CD14-positive monocyte (primary cell): ENCODE measurements around the gene PHF12. TPM values are rescaled to one million over a fixed set of nuclear protein-coding genes. Genes with fewer than 3 reads are reported as not detected.
A peak's percentile ranks its signal among the peaks of the same experiment; 100 is the strongest.

Source experiments
- DNase-seq, 3 donors: peaks; one replicate each; pipeline ENCODE4 v3.0.0-alpha.2; 2011 to 2022
- H2AFZ ChIP-seq: 2 replicates; pipeline ENCODE4 v1.6.0; 2012; ENCODE audit warnings: mild to moderate bottlenecking, low read depth, low read length, inconsistent platforms; ENCODE audit not compliant: insufficient read depth, poor library complexity, severe bottlenecking
- H3K27ac ChIP-seq, 2 donors: 1 replicate in 1 of 2; 2 replicates in 1 of 2; pipeline ENCODE4 v1.5.1; 2012 to 2013; ENCODE audit warnings: low read length in 2 of 2, control low read depth in 1 of 2, inconsistent platforms in 1 of 2, low read depth in 1 of 2, mild to moderate bottlenecking in 1 of 2
- H3K27me3 ChIP-seq, 2 donors: one replicate each; pipeline versions ENCODE4 v1.6.0 to v1.6.1; 2011 to 2013; ENCODE audit warnings: low read length in 2 of 2; ENCODE audit not compliant: control insufficient read depth in 2 of 2, insufficient read depth in 2 of 2
- H3K36me3 ChIP-seq, 2 donors: replicated peaks in 1 of 2; 1 replicate in 1 of 2; 2 replicates in 1 of 2; pipeline versions ENCODE4 v1.5.1 to v1.6.1; 2012 to 2013; ENCODE audit warnings: low read length in 2 of 2, control low read depth in 1 of 2, inconsistent platforms in 1 of 2, mild to moderate bottlenecking in 1 of 2; ENCODE audit not compliant: insufficient read depth in 2 of 2, control insufficient read depth in 1 of 2
- H3K4me1 ChIP-seq, 2 donors: 1 replicate in 1 of 2; 2 replicates in 1 of 2; pipeline versions ENCODE4 v1.5.1 to v1.6.1; 2012 to 2013; ENCODE audit warnings: low read length in 2 of 2, control low read depth in 1 of 2, inconsistent platforms in 1 of 2, mild to moderate bottlenecking in 1 of 2, moderate library complexity in 1 of 2; ENCODE audit not compliant: insufficient read depth in 2 of 2, control insufficient read depth in 1 of 2
- H3K4me2 ChIP-seq: replicated peaks from 2 replicates; pipeline ENCODE3; 2012; ENCODE audit warnings: low read length, moderate library complexity, mild to moderate bottlenecking; ENCODE audit not compliant: poor library complexity, severe bottlenecking; ENCODE audit errors: extremely low read depth
- H3K4me3 ChIP-seq, 3 experiments: fragments of 200-600 bp in 1 of 3; sonication (generic) in 1 of 3; replicated peaks in 1 of 3; 1 replicate in 2 of 3; 2 replicates in 1 of 3; pipeline ENCODE4 v1.5.1; 2011 to 2013; ENCODE audit warnings: low read length in 3 of 3, mild to moderate bottlenecking in 3 of 3, control low read depth in 2 of 3, low read depth in 2 of 3, inconsistent platforms in 1 of 3, moderate library complexity in 1 of 3
- H3K79me2 ChIP-seq: 2 replicates; pipeline ENCODE4 v1.6.0; 2012; ENCODE audit warnings: mild to moderate bottlenecking, control low read depth, inconsistent platforms, low read length, moderate library complexity; ENCODE audit not compliant: insufficient read depth
- H3K9ac ChIP-seq: 2 replicates; pipeline ENCODE4 v1.6.0; 2017; ENCODE audit warnings: low read length, mild to moderate bottlenecking; ENCODE audit not compliant: insufficient read depth, poor library complexity, severe bottlenecking
- H3K9me3 ChIP-seq, 2 donors: replicated peaks in 1 of 2; 1 replicate in 1 of 2; 2 replicates in 1 of 2; pipeline versions ENCODE4 v1.5.1 to v1.6.1; 2012 to 2013; ENCODE audit warnings: low read length in 2 of 2, control low read depth in 1 of 2; ENCODE audit not compliant: control insufficient read depth in 1 of 2, insufficient read depth in 1 of 2
- H4K20me1 ChIP-seq: 2 replicates; pipeline ENCODE4 v1.6.0; 2012; ENCODE audit warnings: mild to moderate bottlenecking, low read length, control low read depth, moderate library complexity; ENCODE audit not compliant: insufficient read depth
- H3K27ac Mint-ChIP-seq, 7 donors: one replicate each; pipeline ENCODE4 v1.8.0; 2020; ENCODE audit warnings: mild to moderate bottlenecking in 7 of 7, mixed read lengths in 7 of 7, moderate library complexity in 6 of 7, inconsistent platforms in 2 of 7
- H3K27me3 Mint-ChIP-seq, 3 donors: one replicate each; pipeline ENCODE4 v1.8.0; 2021 to 2022; ENCODE audit warnings: low read depth in 3 of 3, mild to moderate bottlenecking in 3 of 3, mixed read lengths in 3 of 3, moderate library complexity in 3 of 3, inconsistent platforms in 1 of 3
- H3K36me3 Mint-ChIP-seq, 2 donors: one replicate each; pipeline ENCODE4 v1.8.0; 2020; ENCODE audit warnings: mixed read lengths in 2 of 2, inconsistent platforms in 1 of 2, mild to moderate bottlenecking in 1 of 2
- H3K4me1 Mint-ChIP-seq: one replicate; pipeline ENCODE4 v1.8.0; 2020; ENCODE audit warnings: mild to moderate bottlenecking, mixed read lengths
- H3K4me3 Mint-ChIP-seq, 2 donors: one replicate each; pipeline ENCODE4 v1.8.0; 2020; ENCODE audit warnings: mild to moderate bottlenecking in 2 of 2, mixed read lengths in 2 of 2, moderate library complexity in 1 of 2
- H3K9me3 Mint-ChIP-seq, 7 donors: one replicate each; pipeline ENCODE4 v1.8.0; 2020 to 2022; ENCODE audit warnings: mixed read lengths in 7 of 7, mild to moderate bottlenecking in 6 of 7, moderate library complexity in 6 of 7, inconsistent platforms in 2 of 7
- WGBS: methylation state at CpG from one replicate; pipeline ENCODE4 v1.1.5; 2013; ENCODE audit warnings: missing lambda C conversion rate; ENCODE audit not compliant: insufficient coverage; 5-methylcytosine and 5-hydroxymethylcytosine counted together
- intact Hi-C, 2 donors: fragments of 100-400 bp; cut with micrococcal nuclease; formaldehyde crosslinking; loops; one replicate each; pipeline versions ENCODE4 v1.15.0 to v1.15.1; 2023
- polyA plus RNA-seq, 3 donors: library from polyadenylated mRNA; depleted of rRNA in 1 of 3; unstranded in 2 of 3; stranded (reverse) in 1 of 3; fragments of 300-500 nt in 2 of 3; fragments of >200 nt in 1 of 3; fragmentation: Illumina TruSeq in 2 of 3; gene quantifications; 1 replicate in 2 of 3; 2 replicates in 1 of 3; pipeline ENCODE4 v1.2.3, GENCODE V29; 2012 to 2021
- TF ChIP-seq, protein P1 (sequence below): fragments of 200-600 bp; IDR thresholded peaks from one replicate; pipeline ENCODE4 v1.8.0; 2022; ENCODE audit warnings: antibody characterized with exemption, mild to moderate bottlenecking

Gene PHF12
- polyA plus RNA-seq, 3 donors, result 1.4 to 62.5 (median 2.5) TPM

DNA sequence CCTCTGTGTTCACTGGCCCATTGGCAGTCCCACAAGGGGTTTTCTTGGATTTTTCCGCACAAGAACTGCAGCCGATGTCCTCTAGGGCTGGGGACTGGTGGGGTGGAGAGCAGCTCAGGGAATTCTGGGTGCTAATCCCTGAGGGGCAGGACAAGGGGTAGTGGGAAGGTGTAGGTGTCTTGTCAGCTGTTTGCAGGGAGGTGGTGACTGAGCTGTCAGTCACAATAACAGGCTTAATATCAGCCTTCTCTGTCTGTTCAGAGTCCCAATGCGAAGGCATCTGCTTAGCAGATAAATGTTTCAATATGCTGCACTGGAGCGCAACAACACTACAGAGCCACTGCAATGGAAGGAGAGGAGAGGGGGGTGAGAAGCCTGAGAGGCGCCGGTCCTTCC is 38.4 kb downstream of the PHF12 start:
- Mint-ChIP-seq H3K27me3 (peaks cover 0 to 3% (median 0%) of the 10 kb centered on the region in 3 donors), H3K27ac (peak overlapping the region in 3 of 7 donors; percentile 4 to 79 (median 73)), H3K36me3 (peaks cover 93 to 95% of the 10 kb centered on the region in 2 donors), H3K9me3 (no peaks in the 10 kb centered on the region), H3K4me3 (no peak overlapping the region), H3K4me1 (no peaks in the 10 kb centered on the region)
- intact Hi-C loops, result no loop called here
- no peak for DNase-seq
- TF ChIP-seq, protein P1, sequence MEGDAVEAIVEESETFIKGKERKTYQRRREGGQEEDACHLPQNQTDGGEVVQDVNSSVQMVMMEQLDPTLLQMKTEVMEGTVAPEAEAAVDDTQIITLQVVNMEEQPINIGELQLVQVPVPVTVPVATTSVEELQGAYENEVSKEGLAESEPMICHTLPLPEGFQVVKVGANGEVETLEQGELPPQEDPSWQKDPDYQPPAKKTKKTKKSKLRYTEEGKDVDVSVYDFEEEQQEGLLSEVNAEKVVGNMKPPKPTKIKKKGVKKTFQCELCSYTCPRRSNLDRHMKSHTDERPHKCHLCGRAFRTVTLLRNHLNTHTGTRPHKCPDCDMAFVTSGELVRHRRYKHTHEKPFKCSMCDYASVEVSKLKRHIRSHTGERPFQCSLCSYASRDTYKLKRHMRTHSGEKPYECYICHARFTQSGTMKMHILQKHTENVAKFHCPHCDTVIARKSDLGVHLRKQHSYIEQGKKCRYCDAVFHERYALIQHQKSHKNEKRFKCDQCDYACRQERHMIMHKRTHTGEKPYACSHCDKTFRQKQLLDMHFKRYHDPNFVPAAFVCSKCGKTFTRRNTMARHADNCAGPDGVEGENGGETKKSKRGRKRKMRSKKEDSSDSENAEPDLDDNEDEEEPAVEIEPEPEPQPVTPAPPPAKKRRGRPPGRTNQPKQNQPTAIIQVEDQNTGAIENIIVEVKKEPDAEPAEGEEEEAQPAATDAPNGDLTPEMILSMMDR, result no peak
- Histone ChIP-seq H3K4me3 (no peak overlapping the region), H2AFZ (no peak overlapping the region), H3K27ac (no peak overlapping the region), H3K4me1 (no peaks in the 10 kb centered on the region), H3K9ac (no peak overlapping the region), H3K9me3 (no peaks in the 10 kb centered on the region), H3K27me3 (no peaks in the 10 kb centered on the region), H3K79me2 (peaks cover 10% of the 10 kb centered on the region), H3K4me2 (no peak overlapping the region), H3K36me3 (peaks cover 98 to 100% of the 10 kb centered on the region in 2 donors), H4K20me1 (peaks cover 82% of the 10 kb centered on the region)
- 100% methylated on average over 4 of the region's 6 CpGs for WGBS

DNA sequence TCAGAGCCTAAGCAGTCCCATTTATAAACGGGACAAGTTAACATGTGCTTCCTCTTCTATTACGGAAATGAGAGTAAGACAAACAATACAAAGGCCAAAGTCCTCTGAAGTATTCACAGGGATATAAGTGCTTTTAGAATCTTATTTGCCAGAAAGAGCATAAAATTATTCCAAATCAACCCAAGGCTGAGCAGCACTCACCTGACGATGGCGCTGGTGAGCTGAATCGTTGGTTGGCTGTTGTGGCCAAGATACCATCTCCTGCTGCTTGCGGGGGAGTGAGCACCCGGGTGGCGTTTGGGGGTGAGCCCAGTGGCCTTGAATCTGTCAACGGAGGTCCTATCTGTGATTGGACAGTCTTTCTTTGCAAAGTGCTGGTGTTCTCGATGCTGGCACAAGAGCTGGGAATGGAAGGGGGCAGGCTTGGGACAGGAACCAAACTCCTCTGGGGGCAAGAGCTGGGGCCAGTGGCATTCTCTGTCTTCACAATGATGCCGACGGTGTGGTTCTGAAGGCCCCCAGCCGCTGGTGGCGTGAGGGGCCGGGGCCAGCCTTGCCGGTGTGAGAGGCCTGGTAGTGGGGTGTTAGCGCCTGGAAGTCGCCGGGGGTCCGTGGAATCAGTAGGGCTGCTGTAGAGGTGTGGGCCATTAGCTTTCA is 38.9 kb downstream of the PHF12 start:
- no peak for DNase-seq

More for the DNA sequence above, 38.9 kb downstream of the PHF12 start:
- 95% methylated on average over 16 of the region's 20 CpGs for WGBS
- intact Hi-C loops, result no loop called here
- no peak overlapping the region for H3K4me2 ChIP-seq
- no peak overlapping the region for H2AFZ ChIP-seq
- H3K9ac ChIP-seq, result no peak overlapping the region
- H4K20me1 ChIP-seq, result peaks cover 79% of the 10 kb centered on the region
- Mint-ChIP-seq H3K4me3 (no peak overlapping the region), H3K4me1 (no peaks in the 10 kb centered on the region), H3K27me3 (peaks cover 0 to 1% (median 0%) of the 10 kb centered on the region in 3 donors), H3K9me3 (no peaks in the 10 kb centered on the region), H3K27ac (peak overlapping the region in 4 of 7 donors; percentile 27 to 79 (median 58)), H3K36me3 (peaks cover 93 to 95% of the 10 kb centered on the region in 2 donors)
- H3K4me1 ChIP-seq, result no peaks in the 10 kb centered on the region
- no peaks in the 10 kb centered on the region for H3K9me3 ChIP-seq
- H3K27ac ChIP-seq, result peak overlapping the region in 1 of 2 donors; percentile 43
- TF ChIP-seq, protein P1, result peak; percentile 45
- peaks cover 98 to 100% of the 10 kb centered on the region in 2 donors for H3K36me3 ChIP-seq
- no peaks in the 10 kb centered on the region for H3K27me3 ChIP-seq
- H3K79me2 ChIP-seq, result peaks cover 10% of the 10 kb centered on the region
- no peak overlapping the region for H3K4me3 ChIP-seq
